HEK293 (cell line): ENCODE data around the gene NNMT.
A peak's percentile ranks its signal among the peaks of the same experiment; 100 is the strongest.

Experiments used
- EGR2 ChIP-seq: fragments of 450-650 bp; formaldehyde crosslinking; IDR thresholded peaks from 2 replicates; pipeline ENCODE4 v1.5.1; 2016; ENCODE audit warnings: low read depth, missing biosample characterization, missing genetic modification characterization
- GLI2 ChIP-seq: fragments of 450-650 bp; formaldehyde crosslinking; IDR thresholded peaks from 2 replicates; pipeline ENCODE4; 2017; ENCODE audit warnings: missing biosample characterization, missing genetic modification characterization, low read depth, borderline replicate concordance
- GLIS1 ChIP-seq: fragments of 450-650 bp; formaldehyde crosslinking; IDR thresholded peaks from 2 replicates; pipeline ENCODE4 v1.5.1; 2016; ENCODE audit warnings: missing biosample characterization, missing genetic modification characterization
- HOXA7 ChIP-seq: sonication (generic); formaldehyde crosslinking; IDR thresholded peaks from 2 replicates; pipeline ENCODE4 v1.8.1; 2022; ENCODE audit warnings: missing genetic modification reagents, borderline replicate concordance
- INSM2 ChIP-seq: fragments of 450-650 bp; formaldehyde crosslinking; IDR thresholded peaks from 2 replicates; pipeline ENCODE4 v1.5.1; 2016; ENCODE audit warnings: missing biosample characterization, missing genetic modification characterization
- KLF16 ChIP-seq: fragments of 450-650 bp; formaldehyde crosslinking; IDR thresholded peaks from 2 replicates; pipeline ENCODE4 v1.5.1; 2017; ENCODE audit warnings: missing biosample characterization, missing genetic modification characterization
- PBX3 ChIP-seq: sonication (generic); formaldehyde crosslinking; IDR thresholded peaks from 2 replicates; pipeline ENCODE4 v1.8.1; 2022; ENCODE audit warnings: mild to moderate bottlenecking, moderate library complexity, missing genetic modification reagents
- SCRT2 ChIP-seq: fragments of 450-650 bp; formaldehyde crosslinking; IDR thresholded peaks from 2 replicates; pipeline ENCODE4 v1.5.1; 2016; ENCODE audit warnings: missing biosample characterization, missing genetic modification characterization
- SP3 ChIP-seq: fragments of 450-650 bp; formaldehyde crosslinking; IDR thresholded peaks from 2 replicates; pipeline ENCODE4 v1.5.1; 2016; ENCODE audit warnings: missing biosample characterization, missing genetic modification characterization
- TSHZ1 ChIP-seq: fragments of 450-650 bp; formaldehyde crosslinking; IDR thresholded peaks from 2 replicates; pipeline ENCODE4 v1.5.1; 2016; ENCODE audit warnings: missing biosample characterization, missing genetic modification characterization, borderline replicate concordance
- ZBTB21 ChIP-seq: fragments of 450-650 bp; formaldehyde crosslinking; IDR thresholded peaks from 2 replicates; pipeline ENCODE4 v1.5.1; 2017; ENCODE audit warnings: missing biosample characterization, missing genetic modification characterization
- ZEB2 ChIP-seq: fragments of 450-650 bp; formaldehyde crosslinking; IDR thresholded peaks from 2 replicates; pipeline ENCODE4 v1.5.1; 2016; ENCODE audit warnings: missing biosample characterization, missing genetic modification characterization
- ZFP37 ChIP-seq: fragments of 450-650 bp; formaldehyde crosslinking; IDR thresholded peaks from 2 replicates; pipeline ENCODE4 v1.5.1; 2016; ENCODE audit warnings: missing biosample characterization, missing genetic modification characterization
- ZFP69B ChIP-seq: fragments of 450-650 bp; formaldehyde crosslinking; IDR thresholded peaks from 2 replicates; pipeline ENCODE4 v1.5.1; 2016; ENCODE audit warnings: missing biosample characterization, missing genetic modification characterization
- ZNF146 ChIP-seq: fragments of 450-650 bp; formaldehyde crosslinking; IDR thresholded peaks from 2 replicates; pipeline ENCODE4 v1.5.1; 2016; ENCODE audit warnings: missing biosample characterization, missing genetic modification characterization
- ZNF248 ChIP-seq: fragments of 450-650 bp; formaldehyde crosslinking; IDR thresholded peaks from 2 replicates; pipeline ENCODE4 v1.5.1; 2017; ENCODE audit warnings: missing biosample characterization, missing genetic modification characterization
- ZNF274 ChIP-seq, 2 experiments: fragments of 200-500 bp in 1 of 2; fragments of 450-650 bp in 1 of 2; sonication (Bioruptor generic) in 1 of 2; formaldehyde crosslinking in 1 of 2; IDR thresholded peaks; 2 replicates each; pipeline versions ENCODE4 v1.5.1 to v1.6.1; 2014 to 2016; ENCODE audit warnings: borderline replicate concordance in 1 of 2, inconsistent platforms in 1 of 2, low read length in 1 of 2, missing biosample characterization in 1 of 2, missing genetic modification characterization in 1 of 2
- ZNF280C ChIP-seq: fragments of 450-650 bp; formaldehyde crosslinking; IDR thresholded peaks from 2 replicates; pipeline ENCODE4 v1.5.1; 2016; ENCODE audit warnings: missing biosample characterization, missing genetic modification characterization
- ZNF341 ChIP-seq: fragments of 450-650 bp; formaldehyde crosslinking; IDR thresholded peaks from 2 replicates; pipeline ENCODE4; 2016; ENCODE audit warnings: low read depth, missing biosample characterization, missing genetic modification characterization
- ZNF354C ChIP-seq: fragments of 450-650 bp; formaldehyde crosslinking; IDR thresholded peaks from 2 replicates; pipeline ENCODE4 v1.5.1; 2016; ENCODE audit warnings: missing biosample characterization, missing genetic modification characterization, low read depth, borderline replicate concordance
- ZNF366 ChIP-seq: fragments of 450-650 bp; formaldehyde crosslinking; conservative IDR thresholded peaks from 2 replicates; pipeline ENCODE4 v1.5.1; 2016; ENCODE audit warnings: missing biosample characterization, missing genetic modification characterization
- ZNF37A ChIP-seq: fragments of 450-650 bp; IDR thresholded peaks from 2 replicates; pipeline ENCODE4 v1.5.1; 2018; ENCODE audit warnings: missing biosample characterization, missing genetic modification characterization
- ZNF433 ChIP-seq: fragments of 450-650 bp; formaldehyde crosslinking; IDR thresholded peaks from 2 replicates; pipeline ENCODE4 v1.5.1; 2016; ENCODE audit warnings: missing biosample characterization, missing genetic modification characterization, low read depth
- ZNF521 ChIP-seq: fragments of 450-650 bp; formaldehyde crosslinking; IDR thresholded peaks from 2 replicates; pipeline ENCODE4 v1.5.1; 2017; ENCODE audit warnings: missing biosample characterization, mild to moderate bottlenecking, missing genetic modification characterization
- ZNF596 ChIP-seq: fragments of 450-650 bp; IDR thresholded peaks from 2 replicates; pipeline ENCODE4 v1.5.0; 2018; ENCODE audit warnings: missing biosample characterization, mild to moderate bottlenecking, missing genetic modification characterization, moderate library complexity
- ZNF626 ChIP-seq: fragments of 450-650 bp; sonication (Bioruptor Pico); formaldehyde crosslinking; IDR thresholded peaks from 2 replicates; pipeline ENCODE4 v1.5.1; 2018; ENCODE audit warnings: missing biosample characterization, missing genetic modification characterization, inconsistent platforms
- ZNF747 ChIP-seq: fragments of 450-650 bp; formaldehyde crosslinking; IDR thresholded peaks from 2 replicates; pipeline ENCODE4 v1.5.1; 2016; ENCODE audit warnings: missing biosample characterization, missing genetic modification characterization
- ZNF777 ChIP-seq: fragments of 450-650 bp; formaldehyde crosslinking; IDR thresholded peaks from 2 replicates; pipeline ENCODE4 v1.5.1; 2017; ENCODE audit warnings: missing biosample characterization, missing genetic modification characterization, borderline replicate concordance
- ZSCAN16 ChIP-seq: fragments of 450-650 bp; formaldehyde crosslinking; IDR thresholded peaks from 2 replicates; pipeline ENCODE4 v1.5.1; 2016; ENCODE audit warnings: missing biosample characterization, missing genetic modification characterization
- ZSCAN4 ChIP-seq: fragments of 450-650 bp; formaldehyde crosslinking; IDR thresholded peaks from 2 replicates; pipeline ENCODE4 v1.5.1; 2017; ENCODE audit warnings: missing biosample characterization, missing genetic modification characterization
- ZSCAN5A ChIP-seq: fragments of 450-650 bp; formaldehyde crosslinking; IDR thresholded peaks from 2 replicates; pipeline ENCODE4 v1.5.1; 2016; ENCODE audit warnings: missing biosample characterization, missing genetic modification characterization

The NNMT gene

GRCh38 chr11:114259551-114259983 is 36.6 kb upstream of the NNMT start (continued):
- TF ChIP-seq TSHZ1 (tag by site-specific recombination) (no peak), ZNF596 (tag by site-specific recombination) (peak; percentile 86), ZNF433 (tag by site-specific recombination) (no peak), HOXA7 (CRISPR knock-in tag) (no peak), ZBTB21 (no peak), PBX3 (no peak), ZNF274 (IDR thresholded peaks at IDR 0.05; ENCODE audit: low read length) (no peak), ZNF274 (tag by site-specific recombination; IDR thresholded peaks at IDR 0.05; ENCODE audit: borderline replicate concordance) (no peak), KLF16 (tag by site-specific recombination) (no peak), EGR2 (tag by site-specific recombination) (no peak), INSM2 (tag by site-specific recombination) (peak; percentile 62; the same call in 1 of the 2 replicates), ZNF777 (no peak), ZEB2 (no peak), ZNF366 (tag by site-specific recombination) (no peak), SCRT2 (tag by site-specific recombination) (no peak), ZNF280C (tag by site-specific recombination) (no peak), GLIS1 (tag by site-specific recombination) (peak; percentile 98), ZNF248 (no peak), GLI2 (tag by site-specific recombination) (peak; percentile 79), ZNF626 (tag by site-specific recombination) (no peak), ZFP69B (tag by site-specific recombination) (no peak), ZSCAN4 (tag by site-specific recombination) (no peak), ZNF521 (tag by site-specific recombination) (no peak), ZNF146 (tag by site-specific recombination) (no peak), ZSCAN5A (no peak), ZNF37A (tag by site-specific recombination) (no peak), ZNF354C (no peak), ZNF747 (no peak), ZFP37 (tag by site-specific recombination) (no peak), ZNF341 (tag by site-specific recombination) (peak; percentile 19; the same call in 1 of the 2 replicates), ZSCAN16 (tag by site-specific recombination) (no peak), SP3 (tag by site-specific recombination) (no peak)
